CD14-positive monocyte (primary cell): Measurements from ENCODE around the gene STAT3. TPM values are rescaled to one million over a fixed set of nuclear protein-coding genes. Genes with fewer than 3 reads are reported as not detected.

Experiments used
- DNase-seq, 3 donors: peaks; one replicate each; pipeline ENCODE4 v3.0.0-alpha.2; 2011 to 2022
- H2AFZ ChIP-seq: 2 replicates; pipeline ENCODE4 v1.6.0; 2012; ENCODE audit warnings: mild to moderate bottlenecking, low read depth, low read length, inconsistent platforms; ENCODE audit not compliant: insufficient read depth, poor library complexity, severe bottlenecking
- H3K27ac ChIP-seq, 2 donors: 1 replicate in 1 of 2; 2 replicates in 1 of 2; pipeline ENCODE4 v1.5.1; 2012 to 2013; ENCODE audit warnings: low read length in 2 of 2, control low read depth in 1 of 2, inconsistent platforms in 1 of 2, low read depth in 1 of 2, mild to moderate bottlenecking in 1 of 2
- H3K27me3 ChIP-seq, 2 donors: one replicate each; pipeline versions ENCODE4 v1.6.0 to v1.6.1; 2011 to 2013; ENCODE audit warnings: low read length in 2 of 2; ENCODE audit not compliant: control insufficient read depth in 2 of 2, insufficient read depth in 2 of 2
- H3K36me3 ChIP-seq, 2 donors: replicated peaks in 1 of 2; 1 replicate in 1 of 2; 2 replicates in 1 of 2; pipeline versions ENCODE4 v1.5.1 to v1.6.1; 2012 to 2013; ENCODE audit warnings: low read length in 2 of 2, control low read depth in 1 of 2, inconsistent platforms in 1 of 2, mild to moderate bottlenecking in 1 of 2; ENCODE audit not compliant: insufficient read depth in 2 of 2, control insufficient read depth in 1 of 2
- H3K4me1 ChIP-seq, 2 donors: 1 replicate in 1 of 2; 2 replicates in 1 of 2; pipeline versions ENCODE4 v1.5.1 to v1.6.1; 2012 to 2013; ENCODE audit warnings: low read length in 2 of 2, control low read depth in 1 of 2, inconsistent platforms in 1 of 2, mild to moderate bottlenecking in 1 of 2, moderate library complexity in 1 of 2; ENCODE audit not compliant: insufficient read depth in 2 of 2, control insufficient read depth in 1 of 2
- H3K4me2 ChIP-seq: replicated peaks from 2 replicates; pipeline ENCODE3; 2012; ENCODE audit warnings: low read length, moderate library complexity, mild to moderate bottlenecking; ENCODE audit not compliant: poor library complexity, severe bottlenecking; ENCODE audit errors: extremely low read depth
- H3K4me3 ChIP-seq, 3 experiments: fragments of 200-600 bp in 1 of 3; sonication (generic) in 1 of 3; replicated peaks in 1 of 3; 1 replicate in 2 of 3; 2 replicates in 1 of 3; pipeline ENCODE4 v1.5.1; 2011 to 2013; ENCODE audit warnings: low read length in 3 of 3, mild to moderate bottlenecking in 3 of 3, control low read depth in 2 of 3, low read depth in 2 of 3, inconsistent platforms in 1 of 3, moderate library complexity in 1 of 3
- H3K79me2 ChIP-seq: 2 replicates; pipeline ENCODE4 v1.6.0; 2012; ENCODE audit warnings: mild to moderate bottlenecking, control low read depth, inconsistent platforms, low read length, moderate library complexity; ENCODE audit not compliant: insufficient read depth
- H3K9ac ChIP-seq: 2 replicates; pipeline ENCODE4 v1.6.0; 2017; ENCODE audit warnings: low read length, mild to moderate bottlenecking; ENCODE audit not compliant: insufficient read depth, poor library complexity, severe bottlenecking
- H3K9me3 ChIP-seq, 2 donors: replicated peaks in 1 of 2; 1 replicate in 1 of 2; 2 replicates in 1 of 2; pipeline versions ENCODE4 v1.5.1 to v1.6.1; 2012 to 2013; ENCODE audit warnings: low read length in 2 of 2, control low read depth in 1 of 2; ENCODE audit not compliant: control insufficient read depth in 1 of 2, insufficient read depth in 1 of 2
- H4K20me1 ChIP-seq: 2 replicates; pipeline ENCODE4 v1.6.0; 2012; ENCODE audit warnings: mild to moderate bottlenecking, low read length, control low read depth, moderate library complexity; ENCODE audit not compliant: insufficient read depth
- H3K27ac Mint-ChIP-seq, 7 donors: one replicate each; pipeline ENCODE4 v1.8.0; 2020; ENCODE audit warnings: mild to moderate bottlenecking in 7 of 7, mixed read lengths in 7 of 7, moderate library complexity in 6 of 7, inconsistent platforms in 2 of 7
- H3K27me3 Mint-ChIP-seq, 3 donors: one replicate each; pipeline ENCODE4 v1.8.0; 2021 to 2022; ENCODE audit warnings: low read depth in 3 of 3, mild to moderate bottlenecking in 3 of 3, mixed read lengths in 3 of 3, moderate library complexity in 3 of 3, inconsistent platforms in 1 of 3
- H3K36me3 Mint-ChIP-seq, 2 donors: one replicate each; pipeline ENCODE4 v1.8.0; 2020; ENCODE audit warnings: mixed read lengths in 2 of 2, inconsistent platforms in 1 of 2, mild to moderate bottlenecking in 1 of 2
- H3K4me1 Mint-ChIP-seq: one replicate; pipeline ENCODE4 v1.8.0; 2020; ENCODE audit warnings: mild to moderate bottlenecking, mixed read lengths
- H3K4me3 Mint-ChIP-seq, 2 donors: one replicate each; pipeline ENCODE4 v1.8.0; 2020; ENCODE audit warnings: mild to moderate bottlenecking in 2 of 2, mixed read lengths in 2 of 2, moderate library complexity in 1 of 2
- H3K9me3 Mint-ChIP-seq, 7 donors: one replicate each; pipeline ENCODE4 v1.8.0; 2020 to 2022; ENCODE audit warnings: mixed read lengths in 7 of 7, mild to moderate bottlenecking in 6 of 7, moderate library complexity in 6 of 7, inconsistent platforms in 2 of 7
- WGBS: methylation state at CpG from one replicate; pipeline ENCODE4 v1.1.5; 2013; ENCODE audit warnings: missing lambda C conversion rate; ENCODE audit not compliant: insufficient coverage; 5-methylcytosine and 5-hydroxymethylcytosine counted together
- intact Hi-C, 2 donors: fragments of 100-400 bp; cut with micrococcal nuclease; formaldehyde crosslinking; loops; one replicate each; pipeline versions ENCODE4 v1.15.0 to v1.15.1; 2023
- polyA plus RNA-seq, 3 donors: library from polyadenylated mRNA; depleted of rRNA in 1 of 3; unstranded in 2 of 3; stranded (reverse) in 1 of 3; fragments of 300-500 nt in 2 of 3; fragments of >200 nt in 1 of 3; fragmentation: Illumina TruSeq in 2 of 3; gene quantifications; 1 replicate in 2 of 3; 2 replicates in 1 of 3; pipeline ENCODE4 v1.2.3, GENCODE V29; 2012 to 2021
- TF ChIP-seq, protein P1 (sequence below): fragments of 200-600 bp; IDR thresholded peaks from one replicate; pipeline ENCODE4 v1.8.0; 2022; ENCODE audit warnings: antibody characterized with exemption, mild to moderate bottlenecking

STAT3 gene
- polyA plus RNA-seq, 3 donors: 73.0 to 155 (median 110) TPM

DNA sequence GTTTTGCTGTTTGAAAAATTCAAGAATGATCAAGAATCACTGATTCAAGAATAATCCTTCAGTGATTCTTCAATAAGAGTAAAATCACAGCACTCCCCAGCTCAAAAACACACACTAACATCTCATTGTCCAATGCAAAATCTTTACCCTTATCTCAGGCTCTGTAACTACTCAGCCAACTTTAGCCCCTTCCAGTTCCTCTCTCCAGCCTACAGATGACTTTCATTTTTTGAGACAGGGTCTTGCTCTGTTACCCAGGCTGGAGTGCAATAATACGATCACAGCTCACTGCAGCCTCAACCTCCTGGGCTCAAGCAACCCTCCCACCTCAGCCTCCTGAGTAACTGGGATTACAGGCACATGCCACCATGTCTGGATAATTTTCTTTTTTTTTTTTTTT, 25.0 kb downstream of the STAT3 start:
- H3K9me3 Mint-ChIP-seq: no peaks in the 10 kb centered on the region
- peak overlapping the region in 1 of 2 donors; percentile 66 for H3K27ac ChIP-seq
- peaks cover 98% of the 10 kb centered on the region for H4K20me1 ChIP-seq
- H3K4me3 ChIP-seq: no peak overlapping the region
- no peak for DNase-seq
- H3K27ac Mint-ChIP-seq: peak overlapping the region; percentile 15 to 48 (median 30)
- peaks cover 93% of the 10 kb centered on the region for H3K79me2 ChIP-seq
- H3K4me2 ChIP-seq: no peak overlapping the region
- H3K4me1 Mint-ChIP-seq: peaks cover 78% of the 10 kb centered on the region
- WGBS: 25% methylated on average over 1 of the region's 1 CpG
- H3K36me3 Mint-ChIP-seq: peaks cover 16 to 18% of the 10 kb centered on the region in 2 donors
- H3K4me3 Mint-ChIP-seq: no peak overlapping the region
- H3K27me3 ChIP-seq: no peaks in the 10 kb centered on the region
- no peak overlapping the region for H2AFZ ChIP-seq
- intact Hi-C loops: loop anchor here in 1 of 2 donors (5.0 kb wide), 1 partner anchor 39 kb away; no protein-coding TSS in a partner anchor
- TF ChIP-seq, protein P1, sequence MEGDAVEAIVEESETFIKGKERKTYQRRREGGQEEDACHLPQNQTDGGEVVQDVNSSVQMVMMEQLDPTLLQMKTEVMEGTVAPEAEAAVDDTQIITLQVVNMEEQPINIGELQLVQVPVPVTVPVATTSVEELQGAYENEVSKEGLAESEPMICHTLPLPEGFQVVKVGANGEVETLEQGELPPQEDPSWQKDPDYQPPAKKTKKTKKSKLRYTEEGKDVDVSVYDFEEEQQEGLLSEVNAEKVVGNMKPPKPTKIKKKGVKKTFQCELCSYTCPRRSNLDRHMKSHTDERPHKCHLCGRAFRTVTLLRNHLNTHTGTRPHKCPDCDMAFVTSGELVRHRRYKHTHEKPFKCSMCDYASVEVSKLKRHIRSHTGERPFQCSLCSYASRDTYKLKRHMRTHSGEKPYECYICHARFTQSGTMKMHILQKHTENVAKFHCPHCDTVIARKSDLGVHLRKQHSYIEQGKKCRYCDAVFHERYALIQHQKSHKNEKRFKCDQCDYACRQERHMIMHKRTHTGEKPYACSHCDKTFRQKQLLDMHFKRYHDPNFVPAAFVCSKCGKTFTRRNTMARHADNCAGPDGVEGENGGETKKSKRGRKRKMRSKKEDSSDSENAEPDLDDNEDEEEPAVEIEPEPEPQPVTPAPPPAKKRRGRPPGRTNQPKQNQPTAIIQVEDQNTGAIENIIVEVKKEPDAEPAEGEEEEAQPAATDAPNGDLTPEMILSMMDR: no peak
- no peak overlapping the region for H3K9ac ChIP-seq
- peaks cover 46 to 51% of the 10 kb centered on the region in 2 donors for H3K4me1 ChIP-seq
- no peaks in the 10 kb centered on the region for H3K9me3 ChIP-seq
- no peaks in the 10 kb centered on the region for H3K36me3 ChIP-seq
- H3K27me3 Mint-ChIP-seq: peaks cover 0 to 2% (median 0%) of the 10 kb centered on the region in 3 donors

DNA sequence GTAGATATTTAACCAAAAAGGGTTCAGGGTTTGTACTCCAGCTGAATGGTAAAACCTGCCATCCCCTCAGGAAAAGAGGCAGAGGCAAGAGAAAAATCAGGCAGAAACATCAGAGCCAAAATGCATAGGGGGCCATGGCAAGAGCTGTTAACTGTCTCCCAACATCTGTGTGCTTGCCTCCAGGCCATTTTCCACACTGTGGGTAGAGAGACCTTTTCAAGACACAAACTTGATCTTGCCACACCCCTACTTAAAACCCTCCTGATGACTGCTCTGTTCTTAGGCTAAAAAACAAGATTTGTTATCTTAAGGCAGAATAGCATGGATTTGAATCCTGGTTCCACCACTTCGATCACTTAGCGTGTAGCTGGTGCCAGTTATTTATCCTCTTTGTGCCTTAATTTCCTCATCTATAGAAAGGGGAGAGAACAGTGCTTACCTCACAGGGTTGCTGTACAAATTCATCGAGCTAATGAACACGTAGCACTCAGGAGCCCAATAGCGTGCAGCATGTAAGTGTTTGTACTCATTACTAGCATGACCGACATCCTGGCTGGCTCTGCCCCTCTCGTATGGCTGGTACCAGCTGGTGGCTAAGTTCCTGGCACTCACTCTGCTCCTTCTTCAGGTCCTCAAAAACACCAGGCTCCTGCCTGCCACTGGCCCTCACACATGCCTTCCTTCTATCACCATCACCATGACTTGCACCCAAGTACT, 25.8 kb downstream of the STAT3 start:
- peaks cover 73% of the 10 kb centered on the region for H3K4me1 Mint-ChIP-seq
- H3K27ac Mint-ChIP-seq: peak overlapping the region in 4 of 7 donors; percentile 15 to 81 (median 30)
- H3K9ac ChIP-seq: no peak overlapping the region
- 95% methylated on average over 5 of the region's 7 CpGs for WGBS
- H3K27ac ChIP-seq: peak overlapping the region in 1 of 2 donors; percentile 31
- no peak overlapping the region for H3K4me2 ChIP-seq
- peaks cover 98% of the 10 kb centered on the region for H4K20me1 ChIP-seq
- H3K27me3 Mint-ChIP-seq: peaks cover 0 to under 1% (median 0%) of the 10 kb centered on the region in 3 donors
- H3K79me2 ChIP-seq: peaks cover 93% of the 10 kb centered on the region
- no peak overlapping the region for H2AFZ ChIP-seq
- H3K36me3 ChIP-seq: no peaks in the 10 kb centered on the region
- TF ChIP-seq, protein P1: no peak
- no peaks in the 10 kb centered on the region for H3K27me3 ChIP-seq
- peaks cover 16 to 18% of the 10 kb centered on the region in 2 donors for H3K36me3 Mint-ChIP-seq
- DNase-seq: no peak
- H3K4me1 ChIP-seq: peaks cover 41 to 47% of the 10 kb centered on the region in 2 donors
- intact Hi-C loops: loop anchor here in 1 of 2 donors (5.0 kb wide), 1 partner anchor 40 kb away; no protein-coding TSS in a partner anchor
- H3K4me3 Mint-ChIP-seq: no peak overlapping the region
- H3K4me3 ChIP-seq: no peak overlapping the region
- no peaks in the 10 kb centered on the region for H3K9me3 ChIP-seq
- H3K9me3 Mint-ChIP-seq: no peaks in the 10 kb centered on the region
